LNCAP (cell line): ENCODE results near the gene CRNKL1.

Source experiments
- TF ChIP-seq, protein P1 (sequence below): fragments of 450-650 bp; IDR thresholded peaks from 2 replicates; pipeline ENCODE4 v1.5.1; 2017; ENCODE audit warnings: mild to moderate bottlenecking

CRNKL1 gene

DNA sequence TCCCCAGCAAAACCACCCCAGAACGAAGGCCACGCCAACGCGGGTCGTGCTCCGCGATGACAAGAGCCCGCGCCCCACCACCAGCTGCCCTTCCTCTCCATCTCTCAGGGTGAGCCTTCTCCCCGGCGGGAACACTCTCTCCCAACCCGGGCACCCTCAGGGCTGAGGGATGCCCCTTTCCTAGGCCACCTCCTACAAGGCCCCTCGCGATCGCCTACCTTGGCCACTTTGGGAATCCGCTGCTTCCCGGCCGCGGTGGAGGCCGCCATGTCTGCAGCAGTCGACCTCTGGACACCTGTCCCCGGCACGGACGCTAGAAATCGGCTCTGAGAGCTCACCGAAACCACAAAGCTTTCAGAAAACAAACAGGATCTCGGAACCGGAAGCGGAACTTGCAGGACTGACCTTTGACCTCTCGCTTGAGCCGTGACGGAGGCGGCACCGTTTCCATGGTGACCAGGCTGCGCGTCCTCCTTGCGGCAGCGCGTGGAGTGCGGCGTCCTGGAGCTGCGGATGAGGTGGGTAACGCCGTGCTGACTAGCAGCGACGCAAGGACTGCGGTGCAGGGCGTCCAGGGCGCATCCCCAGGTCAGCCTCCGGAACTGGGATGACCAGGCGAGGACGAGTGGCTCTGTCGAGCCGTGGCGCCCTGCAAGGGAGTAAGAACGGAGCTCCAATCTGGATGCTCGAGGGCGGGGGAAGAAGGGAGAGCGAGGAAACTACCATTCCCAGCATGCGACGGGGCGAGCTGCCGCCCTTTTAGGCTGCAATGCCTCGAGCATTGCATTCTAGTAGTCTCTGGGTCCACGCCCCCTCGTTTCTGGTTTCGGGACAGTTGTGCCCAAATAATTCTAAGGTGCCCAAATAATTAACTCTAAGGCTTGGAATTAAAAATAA lies at the start of gene CRNKL1, which contains the start of gene CFAP61:
CRNKL1 (minus strand) TSS at position 393 of the 897 bp plus-strand sequence; CDS start at position 269, 124 bp downstream.
CFAP61 (plus strand) TSS at position 459 of the 897 bp plus-strand sequence. CDS start 4,122 bp downstream, outside the sequence.
- TF ChIP-seq, protein P1, sequence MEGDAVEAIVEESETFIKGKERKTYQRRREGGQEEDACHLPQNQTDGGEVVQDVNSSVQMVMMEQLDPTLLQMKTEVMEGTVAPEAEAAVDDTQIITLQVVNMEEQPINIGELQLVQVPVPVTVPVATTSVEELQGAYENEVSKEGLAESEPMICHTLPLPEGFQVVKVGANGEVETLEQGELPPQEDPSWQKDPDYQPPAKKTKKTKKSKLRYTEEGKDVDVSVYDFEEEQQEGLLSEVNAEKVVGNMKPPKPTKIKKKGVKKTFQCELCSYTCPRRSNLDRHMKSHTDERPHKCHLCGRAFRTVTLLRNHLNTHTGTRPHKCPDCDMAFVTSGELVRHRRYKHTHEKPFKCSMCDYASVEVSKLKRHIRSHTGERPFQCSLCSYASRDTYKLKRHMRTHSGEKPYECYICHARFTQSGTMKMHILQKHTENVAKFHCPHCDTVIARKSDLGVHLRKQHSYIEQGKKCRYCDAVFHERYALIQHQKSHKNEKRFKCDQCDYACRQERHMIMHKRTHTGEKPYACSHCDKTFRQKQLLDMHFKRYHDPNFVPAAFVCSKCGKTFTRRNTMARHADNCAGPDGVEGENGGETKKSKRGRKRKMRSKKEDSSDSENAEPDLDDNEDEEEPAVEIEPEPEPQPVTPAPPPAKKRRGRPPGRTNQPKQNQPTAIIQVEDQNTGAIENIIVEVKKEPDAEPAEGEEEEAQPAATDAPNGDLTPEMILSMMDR, result no peak

- TF ChIP-seq, protein P1, result no peak
Measured at GRCh38 chr20:20100881-20101280, 48.6 kb upstream of the CRNKL1 start.

GRCh38 chr20:20096421-20096820 lies 44.2 kb upstream of the CRNKL1 start:
- TF ChIP-seq, protein P1, result no peak

DNA sequence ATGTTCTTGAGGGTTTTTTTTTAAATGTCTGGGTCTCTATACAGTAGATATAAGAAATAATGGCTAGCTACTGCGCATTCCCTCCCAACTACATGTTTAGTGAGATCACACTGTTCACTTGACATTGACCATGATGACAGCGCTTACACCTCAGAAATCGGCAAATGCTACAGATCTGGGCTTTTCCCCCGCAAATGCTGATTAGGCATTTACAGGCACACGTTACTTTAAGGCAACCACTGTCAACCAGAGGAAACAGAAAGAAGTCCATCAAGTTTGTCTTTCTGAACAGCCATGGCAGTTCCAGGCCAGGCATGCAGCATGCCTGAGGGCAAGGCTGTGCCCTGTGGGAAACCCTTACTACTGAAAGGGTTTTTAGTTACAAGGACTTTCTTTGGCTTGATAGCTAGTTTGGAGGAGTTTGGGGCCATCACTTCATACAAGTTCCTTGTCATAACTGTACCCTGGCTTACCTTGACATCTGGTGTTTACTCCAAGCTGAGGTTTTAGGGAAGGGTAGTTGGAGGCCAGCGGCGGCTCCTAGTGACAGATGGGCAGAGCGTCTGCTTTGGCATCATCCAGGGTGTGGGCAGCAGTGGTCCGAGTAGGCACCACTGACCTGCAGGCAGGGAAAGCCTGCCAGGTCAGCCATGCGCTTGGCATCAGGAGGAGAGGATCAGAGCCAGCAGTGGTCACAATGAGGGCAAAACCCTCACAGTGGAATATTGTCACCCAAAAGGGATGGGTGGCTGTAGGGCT lies 43.0 kb upstream of the CRNKL1 start:
- TF ChIP-seq, protein P1, result no peak

- TF ChIP-seq, protein P1, result no peak
Measured at GRCh38 chr20:20094410-20094809, 42.1 kb upstream of the CRNKL1 start.

- TF ChIP-seq, protein P1, result no peak
Measured at GRCh38 chr20:20092827-20093226, 40.6 kb upstream of the CRNKL1 start.

DNA sequence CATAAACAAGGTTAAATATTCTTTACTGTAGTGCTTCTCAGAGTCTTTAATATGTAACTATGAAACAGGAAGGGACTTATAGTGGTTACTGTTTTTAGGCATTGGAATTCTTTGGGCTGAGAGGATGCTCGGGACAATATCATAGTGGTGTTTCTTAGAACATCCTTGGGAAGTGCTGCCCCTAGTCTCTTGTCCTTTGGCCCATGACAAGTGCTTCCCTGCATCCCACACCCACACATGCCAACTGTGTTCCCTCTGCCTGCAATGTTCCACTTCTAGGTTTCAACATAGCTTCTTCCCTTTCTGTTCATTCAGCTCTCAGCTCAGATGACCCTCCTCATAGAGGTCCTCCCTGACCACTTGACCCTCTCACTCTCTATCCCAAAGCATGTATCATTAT lies 37.7 kb upstream of the CRNKL1 start:
- TF ChIP-seq, protein P1, result no peak
